Measurements from ENCODE around the gene PLEKHG2. TPM values are rescaled to one million over a fixed set of nuclear protein-coding genes. Genes with fewer than 3 reads are reported as not detected.
"Not testable (repeated sequence)": the region's sequence is repeated elsewhere in the genome, so short reads cannot be mapped to it uniquely, and the experiment has no call there.

The PLEKHG2 gene
- total and polyA plus RNA-seq, 2 donors, result 28.9 to 30.5 TPM

- Histone ChIP-seq H3K4me3 (ENCODE audit: low read depth, low read length) (peak overlapping the region; percentile 91), H3K4me1 (ENCODE audit: insufficient read depth) (peaks cover 5% of the 10 kb centered on the region), H3K36me3 (ENCODE audit: insufficient read depth) (no peaks in the 10 kb centered on the region), H3K27ac (ENCODE audit: low read depth) (no peak overlapping the region)
- DNase-seq (ENCODE audit: extremely low spot score), result no peak
- 87% methylated on average over 16 of the region's 16 CpGs for WGBS
These were observed 34.1 kb downstream of the PLEKHG2 start for GRCh38 chr19:39446365-39447084.

- no peak overlapping the region for H3K4me3 ChIP-seq (ENCODE audit: low read depth, low read length)
- H3K27ac ChIP-seq (ENCODE audit: low read depth), result no peak overlapping the region
- no peak for DNase-seq (ENCODE audit: extremely low spot score)
- peaks cover 5% of the 10 kb centered on the region for H3K4me1 ChIP-seq (ENCODE audit: insufficient read depth)
- WGBS, result 72% methylated on average over 3 of the region's 3 CpGs
- H3K36me3 ChIP-seq (ENCODE audit: insufficient read depth), result no peaks in the 10 kb centered on the region
These were observed 35.8 kb downstream of the PLEKHG2 start for GRCh38 chr19:39448271-39448670.

- Histone ChIP-seq H3K27ac (ENCODE audit: low read depth) (no peak overlapping the region), H3K36me3 (ENCODE audit: insufficient read depth) (no peaks in the 10 kb centered on the region), H3K4me1 (ENCODE audit: insufficient read depth) (peaks cover 5% of the 10 kb centered on the region), H3K4me3 (ENCODE audit: low read depth, low read length) (no peak overlapping the region)
- no peak for DNase-seq (ENCODE audit: extremely low spot score)
- WGBS, result 75% methylated on average over 8 of the region's 8 CpGs
These were observed 36.8 kb downstream of the PLEKHG2 start for GRCh38 chr19:39449116-39449797.

- 95% methylated on average over 8 of the region's 8 CpGs for WGBS
- DNase-seq (ENCODE audit: extremely low spot score); H3K4me1 ChIP-seq (ENCODE audit: insufficient read depth); H3K36me3 ChIP-seq (ENCODE audit: insufficient read depth); H3K27ac ChIP-seq (ENCODE audit: low read depth); H3K4me3 ChIP-seq (ENCODE audit: low read depth, low read length): not testable (repeated sequence)
These were observed 38.8 kb downstream of the PLEKHG2 start for GRCh38 chr19:39451257-39451656.

GRCh38 chr19:39463403-39463802 lies 50.9 kb downstream of the PLEKHG2 start:
- peaks cover 9% of the 10 kb centered on the region for H3K36me3 ChIP-seq (ENCODE audit: insufficient read depth)
- DNase-seq (ENCODE audit: extremely low spot score), result no peak
- 91% methylated on average over 3 of the region's 3 CpGs for WGBS

GRCh38 chr19:39465956-39466747 lies 53.7 kb downstream of the PLEKHG2 start:
- H3K27ac ChIP-seq (ENCODE audit: low read depth), result no peak overlapping the region
- WGBS, result 94% methylated on average over 18 of the region's 18 CpGs
- H3K36me3 ChIP-seq (ENCODE audit: insufficient read depth), result peaks cover 10% of the 10 kb centered on the region
- DNase-seq (ENCODE audit: extremely low spot score), result no peak
- no peaks in the 10 kb centered on the region for H3K4me1 ChIP-seq (ENCODE audit: insufficient read depth)
- no peak overlapping the region for H3K4me3 ChIP-seq (ENCODE audit: low read depth, low read length)

More at GRCh38 chr19:39463403-39463802, 50.9 kb downstream of the PLEKHG2 start:
- Histone ChIP-seq H3K4me1 (ENCODE audit: insufficient read depth) (no peaks in the 10 kb centered on the region), H3K4me3 (ENCODE audit: low read depth, low read length) (no peak overlapping the region), H3K27ac (ENCODE audit: low read depth) (no peak overlapping the region)

- 93% methylated on average over 7 of the region's 7 CpGs for WGBS
- no peak for DNase-seq (ENCODE audit: extremely low spot score)
These were observed 55.5 kb downstream of the PLEKHG2 start for GRCh38 chr19:39467941-39468340.

GRCh38 chr19:39469036-39469435 lies 56.6 kb downstream of the PLEKHG2 start:
- WGBS, result 89% methylated on average over 11 of the region's 11 CpGs
- Histone ChIP-seq H3K4me3 (ENCODE audit: low read depth, low read length) (no peak overlapping the region), H3K27ac (ENCODE audit: low read depth) (no peak overlapping the region), H3K4me1 (ENCODE audit: insufficient read depth) (no peaks in the 10 kb centered on the region), H3K36me3 (ENCODE audit: insufficient read depth) (peaks cover 13% of the 10 kb centered on the region)
- DNase-seq (ENCODE audit: extremely low spot score), result no peak

More at GRCh38 chr19:39467941-39468340, 55.5 kb downstream of the PLEKHG2 start:
- no peak overlapping the region for H3K27ac ChIP-seq (ENCODE audit: low read depth)
- no peak overlapping the region for H3K4me3 ChIP-seq (ENCODE audit: low read depth, low read length)
- no peaks in the 10 kb centered on the region for H3K4me1 ChIP-seq (ENCODE audit: insufficient read depth)
- H3K36me3 ChIP-seq (ENCODE audit: insufficient read depth), result peaks cover 13% of the 10 kb centered on the region

GRCh38 chr19:39469567-39469966 lies 57.1 kb downstream of the PLEKHG2 start:
- 90% methylated on average over 6 of the region's 6 CpGs for WGBS
- DNase-seq (ENCODE audit: extremely low spot score), result no peak
- peaks cover 11% of the 10 kb centered on the region for H3K36me3 ChIP-seq (ENCODE audit: insufficient read depth)

GRCh38 chr19:39470724-39471339 lies 58.4 kb downstream of the PLEKHG2 start:
- Histone ChIP-seq H3K4me1 (ENCODE audit: insufficient read depth) (no peaks in the 10 kb centered on the region), H3K36me3 (ENCODE audit: insufficient read depth) (peaks cover 5% of the 10 kb centered on the region), H3K27ac (ENCODE audit: low read depth) (no peak overlapping the region), H3K4me3 (ENCODE audit: low read depth, low read length) (no peak overlapping the region)
- 72% methylated on average over 7 of the region's 7 CpGs for WGBS
- DNase-seq (ENCODE audit: extremely low spot score), result no peak

More at GRCh38 chr19:39469567-39469966, 57.1 kb downstream of the PLEKHG2 start:
- no peak overlapping the region for H3K27ac ChIP-seq (ENCODE audit: low read depth)
- no peaks in the 10 kb centered on the region for H3K4me1 ChIP-seq (ENCODE audit: insufficient read depth)
- no peak overlapping the region for H3K4me3 ChIP-seq (ENCODE audit: low read depth, low read length)

GRCh38 chr19:39471756-39472536 lies 59.5 kb downstream of the PLEKHG2 start:
- 91% methylated on average over 8 of the region's 8 CpGs for WGBS
- H3K36me3 ChIP-seq (ENCODE audit: insufficient read depth), result peaks cover 5% of the 10 kb centered on the region
- no peak overlapping the region for H3K4me3 ChIP-seq (ENCODE audit: low read depth, low read length)
- no peak for DNase-seq (ENCODE audit: extremely low spot score)
- H3K4me1 ChIP-seq (ENCODE audit: insufficient read depth), result no peaks in the 10 kb centered on the region
- no peak overlapping the region for H3K27ac ChIP-seq (ENCODE audit: low read depth)

GRCh38 chr19:39472746-39473442 lies 60.4 kb downstream of the PLEKHG2 start:
- H3K4me1 ChIP-seq (ENCODE audit: insufficient read depth), result no peaks in the 10 kb centered on the region
- H3K4me3 ChIP-seq (ENCODE audit: low read depth, low read length), result no peak overlapping the region
- 91% methylated on average over 32 of the region's 32 CpGs for WGBS
- peaks cover 5% of the 10 kb centered on the region for H3K36me3 ChIP-seq (ENCODE audit: insufficient read depth)
- DNase-seq (ENCODE audit: extremely low spot score), result no peak
- no peak overlapping the region for H3K27ac ChIP-seq (ENCODE audit: low read depth)

Data from urinary bladder (tissue), 4 donors.